ENCODE measurements around the gene PTPRA.
"Not testable (repeated sequence)": the region's sequence is repeated elsewhere in the genome, so short reads cannot be mapped to it uniquely, and the experiment has no call there.

The PTPRA gene

GRCh38 chr20:2890742-2891141 lies 17.5 kb downstream of the PTPRA start:
- DNase-seq, result no peak

- DNase-seq, result no peak
Measured at GRCh38 chr20:2891343-2891742, 18.1 kb downstream of the PTPRA start.

DNA sequence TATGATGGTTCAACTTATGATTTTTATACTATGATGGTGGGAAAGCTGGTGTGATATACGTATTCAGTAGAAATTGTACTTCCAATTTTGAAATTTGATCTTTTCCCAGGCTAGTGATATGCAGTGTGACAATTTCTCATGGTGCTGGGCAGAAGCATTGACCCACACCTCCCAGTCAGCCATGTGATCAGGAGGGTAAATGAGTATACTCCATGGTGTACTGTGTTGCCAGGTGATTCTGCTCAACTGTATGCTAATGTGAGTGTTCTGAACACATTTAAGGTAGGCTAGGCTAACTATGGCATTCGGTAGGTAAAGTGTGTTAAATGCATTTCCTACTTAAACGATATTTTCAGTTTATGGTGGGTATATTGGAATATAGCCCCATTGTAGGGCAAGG lies 19.1 kb downstream of the PTPRA start:
- DNase-seq, result no peak

DNA sequence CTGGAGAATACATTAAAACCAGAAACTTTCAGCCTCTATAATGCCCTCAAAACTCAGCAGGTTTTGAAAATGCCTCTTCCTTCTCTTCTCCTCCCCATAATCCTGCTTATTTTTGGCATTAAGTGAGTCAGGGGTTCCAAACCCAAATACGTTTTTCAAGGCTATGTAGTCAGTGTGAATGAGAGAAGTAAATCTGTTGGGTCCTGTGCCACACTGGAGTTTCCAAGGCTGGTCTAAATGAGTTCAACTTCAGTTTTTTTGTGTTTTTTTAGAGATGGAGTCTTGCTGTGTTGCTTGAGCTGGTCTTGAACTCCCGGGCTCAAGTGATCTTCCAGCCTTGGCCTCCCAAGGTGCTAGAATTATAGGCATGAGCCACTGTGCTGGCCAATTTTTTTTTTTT lies 20.9 kb downstream of the PTPRA start:
- no peak for DNase-seq

GRCh38 chr20:2895154-2895553 lies 21.9 kb downstream of the PTPRA start:
- DNase-seq, result not testable (repeated sequence)

GRCh38 chr20:2899243-2899642 lies 26.0 kb downstream of the PTPRA start:
- DNase-seq, result no peak

DNA sequence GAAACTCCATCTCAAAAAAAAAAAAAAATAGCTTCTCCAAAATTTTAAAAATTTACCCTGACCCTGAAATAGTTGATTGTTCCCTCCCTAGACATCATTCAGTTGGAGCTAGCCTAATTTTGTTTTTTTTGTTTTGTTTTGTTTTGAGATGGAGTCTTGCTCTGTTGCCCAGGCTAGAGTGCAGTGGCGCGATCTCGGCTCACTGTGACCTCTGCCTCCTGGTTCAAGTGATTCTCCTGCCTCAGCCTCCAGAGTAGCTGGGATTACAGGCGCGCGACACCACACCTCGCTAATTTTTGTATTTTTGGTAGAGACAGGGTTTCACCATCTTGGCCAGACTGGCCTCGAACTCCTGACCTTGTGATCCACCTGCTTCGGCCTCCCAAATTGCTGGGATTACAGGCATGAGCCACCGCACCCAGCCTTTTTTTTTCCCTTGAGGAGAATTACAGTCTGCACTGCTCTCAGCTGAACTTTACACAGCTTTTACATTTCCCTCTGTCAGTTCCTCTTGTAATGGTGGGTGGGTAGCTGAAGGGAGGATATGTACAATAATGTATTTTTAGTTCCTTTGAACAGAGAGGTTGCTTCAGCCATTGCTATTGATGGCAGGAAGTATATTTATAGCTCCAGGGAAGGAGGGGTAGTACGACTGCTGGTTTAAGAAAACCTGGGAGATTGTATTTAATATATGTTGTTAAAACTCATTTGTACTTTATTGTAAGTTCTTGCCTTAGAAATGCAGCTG lies 27.7 kb downstream of the PTPRA start:
- DNase-seq, result peak; percentile 21 to 22

DNA sequence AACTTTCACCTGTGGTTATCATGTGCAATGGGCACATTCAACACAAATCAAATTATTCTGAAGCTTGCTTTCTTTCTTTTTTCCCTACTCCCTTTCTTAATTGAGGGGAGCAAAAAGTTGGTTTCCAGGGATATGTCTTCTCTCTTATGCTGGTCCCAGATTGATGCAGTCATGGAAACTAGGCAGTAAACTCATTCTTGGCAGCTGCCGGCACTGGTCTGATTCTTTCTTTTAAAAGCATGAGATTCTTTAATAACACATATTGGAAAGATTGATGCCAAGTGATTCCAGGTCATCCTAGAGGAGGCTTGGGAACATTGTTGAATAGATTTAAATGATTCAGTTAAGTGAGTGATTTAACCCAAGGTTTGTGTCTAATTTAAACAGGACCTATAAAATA lies 29.0 kb downstream of the PTPRA start:
- no peak for DNase-seq

DNA sequence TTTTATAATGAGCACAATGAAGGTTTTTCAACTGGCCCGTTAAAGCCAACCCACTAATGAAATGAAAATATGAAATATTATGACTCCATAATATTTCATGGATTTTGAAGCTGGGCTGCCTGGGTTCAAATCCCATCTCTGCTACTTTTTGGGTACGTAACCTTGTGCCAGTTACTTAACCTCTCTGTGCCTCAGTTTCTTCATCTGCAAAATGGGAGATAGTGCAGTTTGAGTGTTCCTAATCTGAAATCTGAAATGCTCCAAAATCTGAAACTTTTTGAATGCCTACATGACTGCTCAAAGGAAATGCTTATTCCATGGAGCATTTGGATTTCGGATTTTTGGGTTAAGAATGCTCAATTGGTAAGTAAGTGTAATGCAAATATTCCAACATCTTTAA lies 29.5 kb downstream of the PTPRA start:
- DNase-seq, result no peak

DNA sequence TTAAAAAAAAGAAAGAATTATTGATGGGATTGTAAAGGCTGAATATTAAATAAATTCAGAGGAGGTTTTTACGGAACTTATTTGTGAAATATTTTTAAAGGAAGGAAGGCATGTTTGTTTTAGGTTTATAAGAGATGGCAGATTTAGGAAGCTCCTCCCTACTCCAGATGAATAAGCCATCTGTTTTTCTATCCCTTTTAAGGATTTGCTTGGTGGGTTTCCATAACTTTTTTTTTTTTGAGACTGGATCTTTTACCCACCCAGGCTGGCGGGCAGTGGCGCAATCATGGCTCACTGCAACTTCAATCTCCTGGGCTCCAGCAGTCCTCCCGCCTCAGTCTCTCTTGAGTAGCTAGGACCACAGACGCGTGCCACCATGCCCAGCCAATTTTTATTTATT lies 30.4 kb downstream of the PTPRA start:
- no peak for DNase-seq

- DNase-seq, result no peak
Measured at GRCh38 chr20:2907519-2907918, 34.2 kb downstream of the PTPRA start.

GRCh38 chr20:2909953-2910352 lies 36.7 kb downstream of the PTPRA start:
- no peak for DNase-seq

DNA sequence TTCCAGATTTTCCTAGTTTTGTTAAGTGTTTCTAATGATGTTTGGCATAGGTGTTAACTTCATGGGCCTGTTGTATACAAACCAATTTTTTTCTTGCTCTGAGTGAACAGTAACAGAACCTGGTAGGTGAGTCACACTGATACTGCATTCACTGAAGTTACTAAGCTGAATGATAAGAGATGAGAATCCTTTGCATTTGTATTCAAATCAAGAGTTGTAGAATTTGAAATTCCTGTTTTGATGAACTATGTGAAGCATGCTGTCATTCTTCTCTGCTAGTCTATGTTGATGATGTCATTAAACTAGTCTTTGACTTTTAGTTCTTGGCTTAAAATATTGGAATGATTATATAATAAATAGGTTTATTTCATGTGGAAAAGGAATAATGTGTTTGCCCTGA lies 37.9 kb downstream of the PTPRA start:
- DNase-seq, result no peak

GRCh38 chr20:2914160-2914559 lies 40.9 kb downstream of the PTPRA start:
- peak; percentile 15 to 42 for DNase-seq

GRCh38 chr20:2917266-2917665 lies 44.0 kb downstream of the PTPRA start:
- DNase-seq, result no peak

DNA sequence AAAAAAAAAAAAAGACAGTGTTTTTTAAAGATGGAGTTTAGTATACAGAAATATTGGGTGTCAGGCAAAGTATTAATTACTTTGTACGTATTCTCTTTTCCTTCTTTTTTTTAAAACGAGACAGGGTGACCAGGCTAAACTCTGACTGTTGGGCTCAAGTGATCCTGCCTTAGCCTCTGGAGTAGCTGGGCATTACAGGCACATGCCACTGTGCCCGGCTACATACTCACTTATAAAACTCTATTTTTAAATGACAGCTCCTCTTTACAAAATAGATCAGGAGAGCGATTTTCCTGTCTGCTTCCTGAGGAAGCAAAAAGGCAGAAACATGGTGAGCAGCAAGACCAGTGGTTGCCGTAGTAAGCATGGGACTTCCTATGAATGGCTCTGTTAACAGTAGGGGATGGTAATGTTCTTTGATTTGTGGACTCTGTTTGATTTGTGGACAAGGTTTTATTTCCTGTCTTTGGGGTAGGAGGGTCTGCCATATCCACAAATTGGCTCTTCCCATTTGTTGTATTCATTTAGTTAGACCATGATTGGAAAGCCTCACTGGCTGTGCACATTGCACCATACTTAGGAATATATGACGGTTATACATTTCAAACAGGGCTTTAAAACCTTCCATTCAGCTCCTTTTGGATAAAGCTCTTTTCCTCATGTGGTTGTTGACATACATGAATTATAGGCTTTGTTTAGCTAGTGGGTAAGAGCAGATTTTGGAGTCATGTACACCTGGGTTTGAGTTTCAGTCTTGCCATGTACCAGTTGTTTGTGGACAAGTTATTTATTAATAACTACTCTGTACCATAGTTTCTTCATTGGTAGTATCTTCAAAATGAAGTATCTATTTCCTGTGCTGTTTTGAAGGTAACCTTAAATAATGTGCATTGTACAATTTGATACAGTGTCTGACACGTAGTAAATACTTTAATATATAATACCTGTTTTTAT lies 45.1 kb downstream of the PTPRA start:
- DNase-seq, result no peak

GRCh38 chr20:2919518-2920245 lies 46.4 kb downstream of the PTPRA start:
- no peak for DNase-seq

GRCh38 chr20:2920473-2920872 lies 47.2 kb downstream of the PTPRA start:
- no peak for DNase-seq

- no peak for DNase-seq
Measured at GRCh38 chr20:2921506-2921905, 48.2 kb downstream of the PTPRA start.

- no peak for DNase-seq
Measured at GRCh38 chr20:2922957-2923356, 49.7 kb downstream of the PTPRA start.

DNA sequence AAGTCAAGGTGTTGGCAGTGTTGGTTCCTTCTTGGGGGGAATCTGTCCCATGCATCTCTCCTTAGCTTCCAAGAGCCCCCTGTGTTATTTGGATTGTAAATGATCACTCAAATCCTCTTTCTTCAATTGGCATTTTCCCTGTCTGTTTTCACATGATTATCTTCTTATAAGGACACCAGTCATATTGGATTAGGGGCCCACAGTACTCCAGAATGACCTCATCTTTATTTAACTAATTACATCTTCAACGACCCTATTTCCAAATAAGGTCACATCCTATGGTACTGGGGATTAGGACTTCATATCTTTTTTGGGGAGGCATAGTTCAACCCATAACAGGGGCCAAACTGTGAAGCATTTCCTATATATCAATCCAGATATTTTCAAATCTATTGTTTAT lies 57.3 kb downstream of the PTPRA start:
- DNase-seq, result no peak

- DNase-seq, result no peak
Measured at GRCh38 chr20:2932498-2932897, 59.2 kb downstream of the PTPRA start.

- DNase-seq, result no peak
Measured at GRCh38 chr20:2937902-2938301, 64.6 kb downstream of the PTPRA start.
